GM13976 (cell line): ENCODE measurements around the gene RBM33.

Experiments used
- DNase-seq: peaks from one replicate; pipeline ENCODE4 v3.0.0; 2012; ENCODE audit warnings: low spot score
- CTCF ChIP-seq: IDR thresholded peaks from 2 replicates; pipeline ENCODE4 v1.5.1; 2012; ENCODE audit warnings: borderline replicate concordance, mild to moderate bottlenecking; ENCODE audit not compliant: insufficient read depth; ENCODE audit errors: extremely low read depth, missing control alignments, control extremely low read depth
- in situ Hi-C: fragments of 300-500 bp; cut with MboI; formaldehyde crosslinking; loops from one replicate; pipeline ENCODE4 v1.12.0; 2022; ENCODE audit warnings: low sequenced_read_pairs, mixed read lengths, inconsistent platforms; ENCODE audit not compliant: unreplicated experiment

RBM33 gene

GRCh38 chr7:155647302-155647701, 2.8 kb downstream of the RBM33 start:
- no peak for DNase-seq
- in situ Hi-C loops, result no loop called here
- no peak for TF ChIP-seq CTCF

- in situ Hi-C loops, result no loop called here
- DNase-seq, result no peak
- no peak for TF ChIP-seq CTCF
These were observed 3.3 kb downstream of the RBM33 start for GRCh38 chr7:155647734-155648133.

GRCh38 chr7:155648752-155649339, 4.4 kb downstream of the RBM33 start:
- DNase-seq, result no peak
- in situ Hi-C loops, result no loop called here
- no peak for TF ChIP-seq CTCF

GRCh38 chr7:155649588-155649987, 5.1 kb downstream of the RBM33 start:
- DNase-seq, result no peak
- no peak for TF ChIP-seq CTCF
- in situ Hi-C loops, result no loop called here

GRCh38 chr7:155652156-155653114, 8.0 kb downstream of the RBM33 start:
- DNase-seq, result no peak
- in situ Hi-C loops, result no loop called here
- no peak for TF ChIP-seq CTCF

- no peak for DNase-seq
- in situ Hi-C loops, result no loop called here
- no peak for TF ChIP-seq CTCF
These were observed 9.3 kb downstream of the RBM33 start for GRCh38 chr7:155653803-155654202.
